Transverse colon (tissue), 4 donors: ENCODE data around the gene DONSON. TPM values are rescaled to one million over a fixed set of nuclear protein-coding genes. Genes with fewer than 3 reads are reported as not detected.

Experiments used
- DNase-seq: peaks from one replicate; pipeline ENCODE4 v3.0.0-alpha.2; 2019
- H3K27ac ChIP-seq, 4 donors: fragments of 200-600 bp; sonication (generic); 2 replicates each; pipeline ENCODE4 v1.5.1; 2016 to 2018; ENCODE audit warnings: inconsistent platforms in 4 of 4
- H3K27me3 ChIP-seq: fragments of 200-600 bp; sonication (generic); 2 replicates; pipeline ENCODE4 v1.5.1; 2017; ENCODE audit warnings: inconsistent platforms
- H3K36me3 ChIP-seq, 4 donors: fragments of 200-600 bp; sonication (generic); 2 replicates each; pipeline ENCODE4 v1.5.1; 2017 to 2019; ENCODE audit warnings: inconsistent platforms in 4 of 4
- H3K4me1 ChIP-seq, 4 donors: fragments of 200-600 bp; sonication (generic); 2 replicates each; pipeline ENCODE4 v1.5.1; 2017 to 2020; ENCODE audit warnings: inconsistent platforms in 4 of 4
- H3K4me3 ChIP-seq, 4 donors: fragments of 200-600 bp; sonication (generic); 1 replicate in 1 of 4; 2 replicates in 3 of 4; pipeline versions ENCODE4 v1.5.1 to v1.6.1; 2017 to 2019; ENCODE audit warnings: inconsistent platforms in 4 of 4
- H3K9me3 ChIP-seq, 2 donors: fragments of 200-600 bp; sonication (generic); 2 replicates each; pipeline ENCODE4 v1.5.1; 2017 to 2019; ENCODE audit warnings: inconsistent platforms in 2 of 2
- EP300 ChIP-seq: sonication (generic); formaldehyde crosslinking; IDR thresholded peaks from one replicate; pipeline ENCODE4 v1.6.1; 2017; ENCODE audit warnings: antibody characterized with exemption, low read depth
- POLR2A ChIP-seq: fragments of 450-650 bp; IDR thresholded peaks from one replicate; pipeline ENCODE4 v1.6.1; 2016; ENCODE audit warnings: antibody characterized with exemption, mild to moderate bottlenecking, moderate library complexity
- POLR2AphosphoS5 ChIP-seq, 3 donors: sonication (generic); formaldehyde crosslinking; IDR thresholded peaks; one replicate each; pipeline ENCODE4 v1.6.1; 2016; ENCODE audit warnings: antibody characterized with exemption in 3 of 3
- WGBS, 2 donors: methylation state at CpG; one replicate each; pipeline ENCODE4 v1.1.5; 2018; ENCODE audit warnings: low coverage in 1 of 2; 5-methylcytosine and 5-hydroxymethylcytosine counted together
- in situ Hi-C, 4 donors: fragments of 200-750 bp; cut with MboI; loops; one replicate each; pipeline versions ENCODE4 v1.15.0 to v1.15.1; 2017; ENCODE audit warnings: low sequenced_read_pairs in 3 of 4, low pct_ligation_motif_present in 1 of 4, low pct_unique_long_range_greater_than_20kb in 1 of 4
- intact Hi-C: fragments of 100-400 bp; cut with DNase I; formaldehyde crosslinking; loops from one replicate; pipeline ENCODE4 v1.15.1; 2023; ENCODE audit warnings: low total_unique reads
- total RNA-seq, 4 donors: library from RNA; depleted of rRNA; stranded (reverse); fragments of >200 nt; gene quantifications; one replicate each; pipeline ENCODE4 v1.1.0, GENCODE V29; 2016
- TF ChIP-seq, protein P1 (sequence below), 5 experiments: fragments of 200-600 bp in 3 of 5; fragments of 450-650 bp in 2 of 5; sonication (generic) in 3 of 5; IDR thresholded peaks; 1 replicate in 2 of 5; 2 replicates in 3 of 5; pipeline ENCODE4 v1.5.1; 2016 to 2017; ENCODE audit warnings: antibody characterized with exemption in 5 of 5, inconsistent platforms in 3 of 5, mild to moderate bottlenecking in 2 of 5, moderate library complexity in 1 of 5

DONSON gene
- total RNA-seq, 4 donors from 2014 or later = 1.8 to 6.5 (median 3.5) TPM

DNA sequence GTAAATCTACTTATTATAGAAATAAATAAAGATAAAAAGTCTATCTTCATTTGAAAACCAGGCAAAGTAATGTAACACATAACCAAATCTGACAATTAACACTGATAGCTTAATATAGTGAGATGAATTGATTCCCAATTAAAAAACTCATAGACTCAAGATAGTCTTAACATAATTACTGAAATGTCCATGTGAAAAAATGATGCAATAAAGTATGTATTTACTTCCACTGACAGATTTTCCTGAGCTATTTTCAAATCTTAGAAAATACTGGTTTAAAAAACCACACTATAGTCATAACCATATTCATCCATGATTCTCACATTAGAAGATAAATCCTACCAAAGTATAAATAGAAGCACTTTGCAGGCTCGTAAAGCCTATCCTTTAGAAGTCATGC lies 9.6 kb upstream of the DONSON start:
- no peak overlapping the region for H3K27ac ChIP-seq
- WGBS, 2 donors = 74 to 82% methylated on average over 1 of the region's 1 CpG
- peaks cover 0 to 61% (median 24%) of the 10 kb centered on the region in 4 donors for H3K36me3 ChIP-seq
- H3K9me3 ChIP-seq = peaks cover 0 to 3% of the 10 kb centered on the region in 2 donors
- no peak overlapping the region for H3K4me3 ChIP-seq
- TF ChIP-seq POLR2A (no peak), EP300 (no peak), POLR2AphosphoS5 (IDR thresholded peaks at IDR 0.05) (no peak)
- TF ChIP-seq, protein P1, sequence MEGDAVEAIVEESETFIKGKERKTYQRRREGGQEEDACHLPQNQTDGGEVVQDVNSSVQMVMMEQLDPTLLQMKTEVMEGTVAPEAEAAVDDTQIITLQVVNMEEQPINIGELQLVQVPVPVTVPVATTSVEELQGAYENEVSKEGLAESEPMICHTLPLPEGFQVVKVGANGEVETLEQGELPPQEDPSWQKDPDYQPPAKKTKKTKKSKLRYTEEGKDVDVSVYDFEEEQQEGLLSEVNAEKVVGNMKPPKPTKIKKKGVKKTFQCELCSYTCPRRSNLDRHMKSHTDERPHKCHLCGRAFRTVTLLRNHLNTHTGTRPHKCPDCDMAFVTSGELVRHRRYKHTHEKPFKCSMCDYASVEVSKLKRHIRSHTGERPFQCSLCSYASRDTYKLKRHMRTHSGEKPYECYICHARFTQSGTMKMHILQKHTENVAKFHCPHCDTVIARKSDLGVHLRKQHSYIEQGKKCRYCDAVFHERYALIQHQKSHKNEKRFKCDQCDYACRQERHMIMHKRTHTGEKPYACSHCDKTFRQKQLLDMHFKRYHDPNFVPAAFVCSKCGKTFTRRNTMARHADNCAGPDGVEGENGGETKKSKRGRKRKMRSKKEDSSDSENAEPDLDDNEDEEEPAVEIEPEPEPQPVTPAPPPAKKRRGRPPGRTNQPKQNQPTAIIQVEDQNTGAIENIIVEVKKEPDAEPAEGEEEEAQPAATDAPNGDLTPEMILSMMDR (IDR thresholded peaks at IDR 0.05) = no peak
- H3K27me3 ChIP-seq = no peaks in the 10 kb centered on the region
- intact Hi-C loops (no loop called here), in situ Hi-C loops (no loop called here)
- H3K4me1 ChIP-seq = no peaks in the 10 kb centered on the region
- DNase-seq = no peak

DNA sequence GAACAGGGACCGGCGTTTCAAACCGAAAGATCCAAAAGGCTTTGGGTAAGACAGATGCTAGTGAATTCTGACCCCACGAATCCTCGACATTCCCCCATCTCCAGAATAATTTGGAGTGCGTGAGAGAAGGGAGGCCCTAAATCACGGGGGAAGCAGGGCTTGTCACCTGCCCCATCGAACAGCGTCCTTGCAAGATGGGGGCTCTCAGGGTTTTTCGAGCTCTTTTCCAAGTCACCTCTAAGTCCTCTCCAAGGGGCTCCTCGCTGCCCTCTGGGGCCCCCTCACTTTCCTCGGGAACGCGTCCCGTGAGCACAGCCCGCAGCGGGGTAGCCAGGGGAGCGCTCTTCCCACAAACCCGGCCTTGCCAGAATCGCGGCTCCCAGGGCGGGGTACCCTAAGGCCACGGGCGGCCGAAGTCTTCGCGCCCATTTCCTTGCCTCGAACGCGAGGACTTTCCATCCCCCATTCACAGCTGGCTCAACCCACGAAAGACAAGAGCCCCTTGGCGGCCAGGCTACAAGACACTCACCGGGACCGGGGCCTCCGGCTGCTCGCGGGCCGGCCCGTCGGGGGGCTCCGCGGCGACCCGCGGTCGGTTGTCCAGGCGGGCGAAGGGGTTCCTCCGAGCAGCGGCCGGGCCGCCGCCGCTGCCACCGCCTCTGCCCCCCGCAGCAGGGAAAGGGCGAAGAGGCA lies 546 bp downstream of the DONSON start:
- H3K27ac ChIP-seq = peak overlapping the region; percentile 88 to 93 (median 90)
- no peaks in the 10 kb centered on the region for H3K27me3 ChIP-seq
- TF ChIP-seq POLR2AphosphoS5 (IDR thresholded peaks at IDR 0.05) (no peak), POLR2A (no peak), EP300 (no peak)
- TF ChIP-seq, protein P1 (IDR thresholded peaks at IDR 0.05) = no peak
- H3K4me1 ChIP-seq = peaks cover 0 to 15% (median 7%) of the 10 kb centered on the region in 4 donors
- in situ Hi-C loops = no loop called here
- peak; percentile 41 for DNase-seq
- WGBS, 2 donors = 0 to 1% methylated on average over 8 to 34 of the region's 57 CpGs
- no peaks in the 10 kb centered on the region for H3K9me3 ChIP-seq
- intact Hi-C loops = no loop called here
- H3K36me3 ChIP-seq = no peaks in the 10 kb centered on the region
- peak overlapping the region; percentile 74 to 85 (median 80) for H3K4me3 ChIP-seq

DNA sequence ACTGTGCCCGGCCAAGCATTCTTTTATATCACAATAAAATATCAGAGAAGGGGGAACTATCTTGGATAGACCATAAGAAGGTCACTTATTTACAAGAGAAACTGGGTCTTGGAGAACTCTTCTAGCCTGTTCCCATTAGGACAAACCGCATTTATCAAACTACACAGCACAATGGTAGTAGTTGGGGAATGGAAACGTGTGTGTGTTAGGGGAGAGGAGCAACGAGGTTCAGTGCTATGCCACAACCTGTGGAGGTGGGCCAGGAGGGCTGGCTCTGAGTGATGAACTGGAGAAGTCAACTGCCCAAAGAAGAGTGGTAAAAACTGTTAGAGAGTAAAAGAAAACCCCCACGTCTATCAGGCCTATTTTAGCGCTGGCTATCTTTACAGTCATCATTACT lies 1.6 kb downstream of the DONSON start:
- no peaks in the 10 kb centered on the region for H3K36me3 ChIP-seq
- H3K27me3 ChIP-seq = no peaks in the 10 kb centered on the region
- 74 to 82% methylated on average over 5 to 6 of the region's 6 CpGs for WGBS, 2 donors
- no peak overlapping the region for H3K27ac ChIP-seq
- no peak overlapping the region for H3K4me3 ChIP-seq
- peaks cover 0 to 15% (median 7%) of the 10 kb centered on the region in 4 donors for H3K4me1 ChIP-seq
- in situ Hi-C loops (no loop called here), intact Hi-C loops (no loop called here)
- no peak for DNase-seq
- no peaks in the 10 kb centered on the region for H3K9me3 ChIP-seq
- TF ChIP-seq, protein P1 (IDR thresholded peaks at IDR 0.05) = no peak
- TF ChIP-seq EP300 = no peak
- TF ChIP-seq POLR2A = no peak
- TF ChIP-seq POLR2AphosphoS5 (IDR thresholded peaks at IDR 0.05) = no peak

DNA sequence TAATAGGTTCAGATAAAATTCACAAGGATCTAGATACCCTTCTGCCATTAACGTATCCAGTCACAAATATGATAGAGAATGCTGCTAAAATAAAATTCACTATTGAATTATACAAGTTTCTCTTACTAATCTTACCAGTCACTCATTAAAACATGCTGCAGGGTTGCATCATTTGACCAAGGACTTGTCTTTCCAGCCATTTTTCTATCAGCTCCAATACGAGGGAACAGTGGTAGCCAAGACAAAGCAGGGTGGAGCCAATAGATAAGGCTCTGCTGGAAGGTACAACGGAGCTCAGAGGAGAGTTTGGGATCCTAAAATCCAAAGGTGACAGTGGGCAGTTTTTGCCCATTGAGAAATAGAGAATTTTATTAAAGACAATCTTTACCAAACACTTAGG lies 4.0 kb downstream of the DONSON start:
- DNase-seq = no peak
- no peak overlapping the region for H3K27ac ChIP-seq

More for the DNA sequence above, 4.0 kb downstream of the DONSON start:
- in situ Hi-C loops (no loop called here), intact Hi-C loops (no loop called here)
- Histone ChIP-seq H3K9me3 (no peaks in the 10 kb centered on the region), H3K36me3 (no peaks in the 10 kb centered on the region), H3K27me3 (no peaks in the 10 kb centered on the region), H3K4me3 (no peak overlapping the region), H3K4me1 (peaks cover 0 to 14% (median 7%) of the 10 kb centered on the region in 4 donors)
- 83 to 89% methylated on average over 3 of the region's 3 CpGs for WGBS, 2 donors
- TF ChIP-seq POLR2AphosphoS5 (IDR thresholded peaks at IDR 0.05) (no peak), POLR2A (no peak), EP300 (no peak)
- TF ChIP-seq, protein P1 (IDR thresholded peaks at IDR 0.05) = no peak
